Nephron (organoid): ENCODE results near the gene LYPD3.

ENCODE experiments used
- H3K27ac Mint-ChIP-seq, 3 experiments: 2 replicates each; pipeline ENCODE4 v1.8.0; 2020; ENCODE audit warnings: mixed read lengths in 3 of 3, mild to moderate bottlenecking in 2 of 3, moderate library complexity in 1 of 3
- H3K27me3 Mint-ChIP-seq: 2 replicates; pipeline ENCODE4 v1.8.0; 2021; ENCODE audit warnings: low read depth, mild to moderate bottlenecking, moderate library complexity, mixed read lengths
- H3K36me3 Mint-ChIP-seq: 2 replicates; pipeline ENCODE4 v1.8.0; 2020; ENCODE audit warnings: low read depth, mixed read lengths
- H3K4me1 Mint-ChIP-seq: 2 replicates; pipeline ENCODE4 v1.8.0; 2020; ENCODE audit warnings: mixed read lengths
- H3K4me3 Mint-ChIP-seq, 3 experiments: 2 replicates each; pipeline ENCODE4 v1.8.0; 2020; ENCODE audit warnings: mild to moderate bottlenecking in 3 of 3, mixed read lengths in 3 of 3, moderate library complexity in 2 of 3
- H3K9me3 Mint-ChIP-seq: 2 replicates; pipeline ENCODE4 v1.8.0; 2020; ENCODE audit warnings: mixed read lengths
- TF ChIP-seq, protein P1 (sequence below), 3 experiments: fragments of 200-600 bp; sonication (generic); IDR thresholded peaks; one replicate each; pipeline ENCODE4 v1.5.0; 2021; ENCODE audit warnings: antibody characterized with exemption in 3 of 3; ENCODE audit not compliant: unreplicated experiment in 3 of 3

LYPD3 gene

DNA sequence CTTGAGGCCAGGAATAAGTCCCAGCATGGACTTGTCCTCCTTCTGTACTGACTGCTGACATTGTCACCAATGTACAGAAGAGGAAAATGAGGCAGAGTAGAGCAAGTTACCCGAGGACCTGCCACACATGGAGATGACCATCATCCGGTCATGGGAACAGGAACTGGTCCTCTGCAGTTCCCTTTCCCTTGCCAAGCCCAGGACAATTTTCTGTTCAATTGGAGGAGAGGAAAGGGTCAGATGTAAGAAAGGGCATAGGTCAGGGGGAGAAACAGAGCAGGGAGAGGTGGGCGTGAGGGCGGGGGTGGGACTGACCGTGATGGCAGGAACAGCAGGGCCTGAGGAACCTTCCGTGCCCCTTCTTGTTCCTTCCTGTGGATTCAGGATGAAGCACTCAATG is 20.5 kb upstream of the LYPD3 start:
- no peaks in the 10 kb centered on the region for H3K27me3 Mint-ChIP-seq
- H3K9me3 Mint-ChIP-seq = no peaks in the 10 kb centered on the region
- H3K4me3 Mint-ChIP-seq = no peak overlapping the region
- TF ChIP-seq, protein P1, sequence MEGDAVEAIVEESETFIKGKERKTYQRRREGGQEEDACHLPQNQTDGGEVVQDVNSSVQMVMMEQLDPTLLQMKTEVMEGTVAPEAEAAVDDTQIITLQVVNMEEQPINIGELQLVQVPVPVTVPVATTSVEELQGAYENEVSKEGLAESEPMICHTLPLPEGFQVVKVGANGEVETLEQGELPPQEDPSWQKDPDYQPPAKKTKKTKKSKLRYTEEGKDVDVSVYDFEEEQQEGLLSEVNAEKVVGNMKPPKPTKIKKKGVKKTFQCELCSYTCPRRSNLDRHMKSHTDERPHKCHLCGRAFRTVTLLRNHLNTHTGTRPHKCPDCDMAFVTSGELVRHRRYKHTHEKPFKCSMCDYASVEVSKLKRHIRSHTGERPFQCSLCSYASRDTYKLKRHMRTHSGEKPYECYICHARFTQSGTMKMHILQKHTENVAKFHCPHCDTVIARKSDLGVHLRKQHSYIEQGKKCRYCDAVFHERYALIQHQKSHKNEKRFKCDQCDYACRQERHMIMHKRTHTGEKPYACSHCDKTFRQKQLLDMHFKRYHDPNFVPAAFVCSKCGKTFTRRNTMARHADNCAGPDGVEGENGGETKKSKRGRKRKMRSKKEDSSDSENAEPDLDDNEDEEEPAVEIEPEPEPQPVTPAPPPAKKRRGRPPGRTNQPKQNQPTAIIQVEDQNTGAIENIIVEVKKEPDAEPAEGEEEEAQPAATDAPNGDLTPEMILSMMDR (IDR thresholded peaks at IDR 0.05; ENCODE audit: unreplicated experiment in 3 of 3) = no peak
- H3K27ac Mint-ChIP-seq = no peak overlapping the region
- peaks cover 5% of the 10 kb centered on the region for H3K4me1 Mint-ChIP-seq
- H3K36me3 Mint-ChIP-seq = no peaks in the 10 kb centered on the region

DNA sequence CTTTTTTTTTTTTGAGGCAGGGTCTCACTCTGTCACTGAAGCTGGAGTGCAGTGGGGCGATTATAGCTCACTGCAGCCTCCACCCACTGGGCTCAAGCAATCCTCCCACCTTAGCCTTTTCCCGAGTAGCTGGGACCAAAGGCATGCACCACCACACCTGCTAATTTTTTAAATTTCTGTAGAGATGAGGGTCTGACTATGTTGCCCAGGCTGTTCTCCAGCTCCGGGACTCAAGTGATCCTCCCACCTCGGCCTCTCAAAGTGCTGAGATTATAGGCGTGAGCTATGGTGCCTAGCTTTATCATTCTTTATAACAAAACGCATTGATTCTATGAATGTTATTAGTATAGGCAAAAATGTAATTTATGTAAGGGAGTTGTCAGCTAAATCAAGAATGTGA is 17.9 kb upstream of the LYPD3 start:
- Mint-ChIP-seq H3K36me3 (peaks cover 2% of the 10 kb centered on the region), H3K27me3 (no peaks in the 10 kb centered on the region), H3K4me1 (no peaks in the 10 kb centered on the region), H3K27ac (no peak overlapping the region), H3K4me3 (no peak overlapping the region), H3K9me3 (no peaks in the 10 kb centered on the region)
- TF ChIP-seq, protein P1 (IDR thresholded peaks at IDR 0.05; ENCODE audit: unreplicated experiment in 3 of 3) = no peak

DNA sequence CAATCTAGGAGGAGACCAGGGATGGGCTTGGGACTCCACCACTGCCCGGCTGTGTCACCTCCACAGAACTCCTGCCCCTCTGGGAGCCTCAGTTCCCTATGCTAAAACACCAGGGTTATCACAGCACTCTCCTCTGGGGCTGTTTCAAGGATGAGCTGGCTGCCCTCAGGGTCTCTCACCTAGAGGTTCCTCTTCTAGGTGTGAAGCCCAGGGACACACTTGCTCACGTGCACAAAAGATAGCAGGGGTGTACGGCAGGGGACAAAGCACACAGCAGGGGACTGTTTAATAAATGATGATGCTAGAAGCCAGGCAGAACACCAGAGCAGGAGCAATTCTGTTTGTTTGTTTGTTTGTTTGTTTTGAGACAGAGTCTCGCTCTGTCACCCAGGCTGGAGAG is 16.8 kb upstream of the LYPD3 start:
- Mint-ChIP-seq H3K4me3 (no peak overlapping the region), H3K4me1 (no peaks in the 10 kb centered on the region), H3K27me3 (no peaks in the 10 kb centered on the region), H3K36me3 (peaks cover 7% of the 10 kb centered on the region), H3K27ac (no peak overlapping the region), H3K9me3 (no peaks in the 10 kb centered on the region)
- TF ChIP-seq, protein P1 (IDR thresholded peaks at IDR 0.05; ENCODE audit: unreplicated experiment in 3 of 3) = no peak

DNA sequence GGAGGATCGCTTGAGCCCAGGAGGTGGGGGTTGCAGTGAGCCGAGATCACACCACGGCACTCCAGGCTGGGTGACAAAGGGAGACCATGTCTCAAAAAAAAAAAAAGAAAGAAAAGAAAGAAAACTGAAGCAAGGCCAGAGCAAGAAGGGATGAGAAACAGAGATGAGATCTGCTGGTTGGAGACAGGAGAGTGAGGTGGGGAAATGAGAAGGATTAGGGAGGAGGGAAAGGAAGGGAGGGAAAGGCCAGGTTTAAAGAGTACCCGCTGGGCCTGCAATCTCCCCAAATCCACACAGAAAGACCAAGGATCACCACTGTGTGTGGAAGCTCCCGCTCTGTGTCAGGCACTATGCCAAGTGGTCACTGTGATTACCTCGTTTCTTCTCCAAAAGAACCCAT is 16.3 kb upstream of the LYPD3 start:
- Mint-ChIP-seq H3K27me3 (no peaks in the 10 kb centered on the region), H3K4me1 (no peaks in the 10 kb centered on the region), H3K9me3 (no peaks in the 10 kb centered on the region), H3K36me3 (peaks cover 7% of the 10 kb centered on the region), H3K4me3 (no peak overlapping the region), H3K27ac (no peak overlapping the region)
- TF ChIP-seq, protein P1 (IDR thresholded peaks at IDR 0.05; ENCODE audit: unreplicated experiment in 3 of 3) = no peak

DNA sequence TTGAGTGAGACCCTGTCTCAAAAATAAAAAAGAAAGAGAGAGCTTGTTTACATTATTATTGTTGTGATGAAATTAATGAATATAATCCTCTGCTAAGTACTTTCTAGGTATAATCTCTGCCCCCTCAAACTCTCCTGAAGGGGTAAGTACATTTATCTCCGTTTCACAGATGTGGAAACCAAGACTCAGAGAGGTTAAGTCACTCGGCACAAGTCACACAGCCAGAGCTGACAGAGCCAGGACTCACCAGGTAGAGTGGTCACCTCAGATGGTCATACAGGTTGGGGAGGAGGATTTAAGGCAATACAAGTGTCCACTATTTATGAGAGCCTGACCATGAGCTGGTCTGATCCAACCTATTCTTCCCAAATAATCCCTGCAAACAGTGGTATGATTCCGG is 15.2 kb upstream of the LYPD3 start:
- no peak overlapping the region for H3K4me3 Mint-ChIP-seq
- no peaks in the 10 kb centered on the region for H3K27me3 Mint-ChIP-seq
- no peak overlapping the region for H3K27ac Mint-ChIP-seq
- H3K9me3 Mint-ChIP-seq = no peaks in the 10 kb centered on the region
- TF ChIP-seq, protein P1 (IDR thresholded peaks at IDR 0.05; ENCODE audit: unreplicated experiment in 3 of 3) = no peak
- H3K4me1 Mint-ChIP-seq = peaks cover under 1% of the 10 kb centered on the region
- H3K36me3 Mint-ChIP-seq = peaks cover 7% of the 10 kb centered on the region

DNA sequence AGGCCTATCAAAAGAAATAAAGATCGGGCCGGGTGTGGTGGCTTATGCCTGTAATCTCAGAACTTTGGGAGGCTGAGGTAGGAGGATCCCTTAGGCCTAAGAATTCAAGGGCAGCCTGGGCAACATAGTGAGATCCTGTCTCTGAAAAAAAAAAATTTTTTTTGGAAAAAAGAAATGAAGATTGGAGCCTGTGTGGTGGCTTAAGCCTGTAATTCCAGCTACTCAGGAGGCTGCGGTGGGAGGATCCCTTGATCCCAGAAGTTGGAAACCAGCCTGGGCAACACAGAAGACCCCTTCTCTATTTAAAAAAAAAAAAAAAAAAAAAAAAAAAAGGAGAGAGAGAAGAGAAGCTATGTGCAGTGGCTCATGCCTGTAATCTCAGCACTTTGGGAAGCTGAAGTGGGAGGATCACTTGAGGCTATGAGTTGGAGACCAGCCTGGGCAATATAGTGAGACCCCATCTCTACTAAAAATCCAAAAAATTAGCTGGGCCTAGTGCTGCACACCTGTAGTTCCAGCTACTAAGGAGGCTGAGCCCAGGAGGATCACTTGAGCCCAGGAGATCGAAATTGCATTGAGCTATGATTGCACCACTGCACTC is 14.7 kb upstream of the LYPD3 start:
- Mint-ChIP-seq H3K27ac (no peak overlapping the region), H3K9me3 (no peaks in the 10 kb centered on the region), H3K4me3 (no peak overlapping the region), H3K4me1 (peaks cover 6% of the 10 kb centered on the region), H3K36me3 (peaks cover 10% of the 10 kb centered on the region), H3K27me3 (no peaks in the 10 kb centered on the region)
- TF ChIP-seq, protein P1 (IDR thresholded peaks at IDR 0.05; ENCODE audit: unreplicated experiment in 3 of 3) = no peak
